ENCODE data around the gene UBR4.

Gene UBR4

DNA sequence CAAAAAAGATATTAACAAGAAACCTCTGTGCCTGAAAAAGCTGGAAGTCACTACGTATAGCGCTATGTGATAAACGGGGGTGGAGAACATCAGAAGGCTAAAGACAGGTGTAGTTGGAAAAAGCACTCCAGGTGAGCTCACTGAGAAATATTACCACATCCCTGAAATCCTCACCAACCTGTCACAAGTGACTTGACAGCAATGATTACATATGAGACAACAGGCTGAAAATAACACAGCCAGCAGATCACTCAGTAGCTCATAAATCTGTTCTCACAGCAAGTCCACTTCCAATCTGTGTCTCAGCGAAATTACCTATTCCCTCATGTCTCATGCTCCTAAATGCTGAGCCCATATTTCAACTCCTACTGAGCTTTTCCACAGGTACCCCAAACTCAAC is 120.5 kb downstream of the UBR4 start:
- Histone ChIP-seq H3K4me1 (ENCODE audit: control insufficient read depth in 5 of 5, insufficient read depth in 5 of 5, low read length in 5 of 5) (peaks cover 0 to 18% (median 6%) of the 10 kb centered on the region in 5 donors), H3K27me3 (ENCODE audit: control insufficient read depth in 5 of 5, insufficient read depth in 4 of 5, low read length in 5 of 5) (no peaks in the 10 kb centered on the region), H3K27ac (ENCODE audit: low read depth, low read length) (no peak overlapping the region), H3K9me3 (ENCODE audit: control insufficient read depth in 5 of 5, low read length in 5 of 5) (no peaks in the 10 kb centered on the region), H3K9ac (ENCODE audit: low read length in 5 of 5) (no peak overlapping the region), H3K4me3 (ENCODE audit: low read depth in 1 of 5, low read length in 5 of 5) (no peak overlapping the region), H3K36me3 (ENCODE audit: control insufficient read depth in 5 of 5, insufficient read depth in 5 of 5, low read length in 5 of 5) (peaks cover 24 to 97% (median 91%) of the 10 kb centered on the region in 5 donors)

DNA sequence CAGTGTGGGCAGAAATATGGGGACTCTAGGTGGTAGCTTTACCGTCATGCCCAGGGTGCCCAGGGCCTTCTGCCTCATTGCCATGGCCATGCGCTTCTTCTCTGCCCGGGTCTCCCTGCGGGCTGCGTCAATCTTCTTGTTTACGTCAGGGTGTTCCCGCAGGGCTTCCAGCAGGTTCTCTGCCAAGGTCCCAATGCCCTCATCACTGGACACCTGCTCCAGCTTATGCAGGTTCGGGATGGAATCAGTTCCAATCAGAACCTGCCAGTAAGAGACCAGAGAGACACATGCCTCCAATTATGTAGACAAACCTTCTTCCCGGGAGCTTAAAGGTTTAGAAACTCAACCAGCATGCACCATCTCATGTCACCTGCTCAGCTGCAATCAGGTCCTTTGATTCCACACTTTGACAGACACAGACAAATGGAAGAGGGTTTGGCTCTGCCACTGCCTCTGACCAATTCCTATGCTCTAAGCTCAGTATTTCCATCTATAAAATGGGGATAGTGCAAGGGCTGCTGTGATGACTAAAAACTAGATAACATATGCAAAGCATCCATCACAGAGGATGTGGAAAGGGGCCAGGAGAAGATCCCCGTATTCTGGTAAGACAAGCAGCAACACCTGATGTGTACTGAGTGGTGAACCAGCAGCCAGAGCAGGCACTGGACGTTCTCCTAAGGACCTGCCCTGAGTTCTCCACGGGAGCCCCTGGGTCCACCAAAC is 121.2 kb downstream of the UBR4 start:
- no peaks in the 10 kb centered on the region for H3K9me3 ChIP-seq (ENCODE audit: control insufficient read depth in 5 of 5, low read length in 5 of 5)
- peaks cover 19 to 97% (median 91%) of the 10 kb centered on the region in 5 donors for H3K36me3 ChIP-seq (ENCODE audit: control insufficient read depth in 5 of 5, insufficient read depth in 5 of 5, low read length in 5 of 5)

DNA sequence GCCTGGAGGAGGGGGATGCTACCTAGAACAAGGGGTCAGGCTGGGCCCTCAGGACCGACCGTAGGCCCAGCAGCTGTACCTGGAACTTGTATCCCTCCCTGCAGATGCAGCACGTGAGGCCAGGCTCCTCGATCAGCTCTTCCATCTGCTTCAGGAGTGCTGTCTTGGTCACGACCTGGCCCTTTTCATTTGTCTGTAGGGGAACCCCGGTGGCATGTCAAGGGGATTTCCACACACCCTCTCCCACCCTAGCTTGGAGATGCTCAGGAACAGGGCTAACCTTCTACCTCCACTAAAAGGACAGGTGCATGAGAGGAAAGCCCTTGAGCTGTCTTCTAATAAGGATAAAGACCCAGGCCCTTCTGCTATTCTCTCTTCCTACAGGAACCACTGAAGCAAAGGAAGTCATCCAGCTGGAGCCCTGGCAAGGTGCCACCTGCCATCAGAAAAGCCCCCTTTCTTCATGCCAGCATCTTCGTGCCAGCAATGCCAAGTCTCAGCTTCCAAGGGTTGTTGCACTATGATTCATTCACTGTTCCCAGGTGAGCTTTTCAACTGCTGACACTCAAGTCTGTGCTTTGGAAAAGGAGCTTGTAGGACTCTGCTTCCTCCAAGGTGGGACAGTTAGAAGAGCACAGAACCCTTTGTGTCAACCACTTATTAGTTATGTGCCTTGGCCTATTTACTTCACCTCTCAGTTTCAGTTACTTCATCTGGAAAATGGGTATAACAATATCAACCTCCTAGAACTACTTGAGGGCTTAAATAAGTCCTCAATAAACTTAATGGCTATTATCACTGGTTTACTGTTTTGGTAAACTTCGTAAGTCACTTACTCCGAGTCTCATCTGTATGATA is 122.1 kb downstream of the UBR4 start:
- Histone ChIP-seq H3K9me3 (ENCODE audit: control insufficient read depth in 5 of 5, low read length in 5 of 5) (no peaks in the 10 kb centered on the region), H3K4me3 (ENCODE audit: low read depth in 1 of 5, low read length in 5 of 5) (no peak overlapping the region), H3K4me1 (ENCODE audit: control insufficient read depth in 5 of 5, insufficient read depth in 5 of 5, low read length in 5 of 5) (peaks cover 0 to 18% (median 6%) of the 10 kb centered on the region in 5 donors), H3K36me3 (ENCODE audit: control insufficient read depth in 5 of 5, insufficient read depth in 5 of 5, low read length in 5 of 5) (peaks cover 18 to 97% (median 91%) of the 10 kb centered on the region in 5 donors), H3K27ac (ENCODE audit: low read depth, low read length) (no peak overlapping the region), H3K9ac (ENCODE audit: low read length in 5 of 5) (no peak overlapping the region), H3K27me3 (ENCODE audit: control insufficient read depth in 5 of 5, insufficient read depth in 4 of 5, low read length in 5 of 5) (no peaks in the 10 kb centered on the region)

More for the DNA sequence above, 121.2 kb downstream of the UBR4 start:
- Histone ChIP-seq H3K9ac (ENCODE audit: low read length in 5 of 5) (no peak overlapping the region), H3K27ac (ENCODE audit: low read depth, low read length) (no peak overlapping the region), H3K4me3 (ENCODE audit: low read depth in 1 of 5, low read length in 5 of 5) (no peak overlapping the region), H3K4me1 (ENCODE audit: control insufficient read depth in 5 of 5, insufficient read depth in 5 of 5, low read length in 5 of 5) (peaks cover 0 to 18% (median 6%) of the 10 kb centered on the region in 5 donors), H3K27me3 (ENCODE audit: control insufficient read depth in 5 of 5, insufficient read depth in 4 of 5, low read length in 5 of 5) (no peaks in the 10 kb centered on the region)

- Histone ChIP-seq H3K36me3 (ENCODE audit: control insufficient read depth in 5 of 5, insufficient read depth in 5 of 5, low read length in 5 of 5) (peaks cover 16 to 97% (median 91%) of the 10 kb centered on the region in 5 donors), H3K9me3 (ENCODE audit: control insufficient read depth in 5 of 5, low read length in 5 of 5) (no peaks in the 10 kb centered on the region), H3K27me3 (ENCODE audit: control insufficient read depth in 5 of 5, insufficient read depth in 4 of 5, low read length in 5 of 5) (no peaks in the 10 kb centered on the region), H3K4me3 (ENCODE audit: low read depth in 1 of 5, low read length in 5 of 5) (no peak overlapping the region), H3K9ac (ENCODE audit: low read length in 5 of 5) (no peak overlapping the region), H3K4me1 (ENCODE audit: control insufficient read depth in 5 of 5, insufficient read depth in 5 of 5, low read length in 5 of 5) (peaks cover 0 to 18% (median 6%) of the 10 kb centered on the region in 5 donors), H3K27ac (ENCODE audit: low read depth, low read length) (no peak overlapping the region)
Measured at GRCh38 chr1:19087017-19087736, 122.9 kb downstream of the UBR4 start.

GRCh38 chr1:19086176-19086875 is 123.7 kb downstream of the UBR4 start:
- Histone ChIP-seq H3K27me3 (ENCODE audit: control insufficient read depth in 5 of 5, insufficient read depth in 4 of 5, low read length in 5 of 5) (no peaks in the 10 kb centered on the region), H3K4me1 (ENCODE audit: control insufficient read depth in 5 of 5, insufficient read depth in 5 of 5, low read length in 5 of 5) (peaks cover 0 to 16% (median 11%) of the 10 kb centered on the region in 5 donors), H3K27ac (ENCODE audit: low read depth, low read length) (no peak overlapping the region), H3K4me3 (ENCODE audit: low read depth in 1 of 5, low read length in 5 of 5) (no peak overlapping the region), H3K36me3 (ENCODE audit: control insufficient read depth in 5 of 5, insufficient read depth in 5 of 5, low read length in 5 of 5) (peaks cover 16 to 97% (median 91%) of the 10 kb centered on the region in 5 donors), H3K9ac (ENCODE audit: low read length in 5 of 5) (no peak overlapping the region), H3K9me3 (ENCODE audit: control insufficient read depth in 5 of 5, low read length in 5 of 5) (no peaks in the 10 kb centered on the region)

DNA sequence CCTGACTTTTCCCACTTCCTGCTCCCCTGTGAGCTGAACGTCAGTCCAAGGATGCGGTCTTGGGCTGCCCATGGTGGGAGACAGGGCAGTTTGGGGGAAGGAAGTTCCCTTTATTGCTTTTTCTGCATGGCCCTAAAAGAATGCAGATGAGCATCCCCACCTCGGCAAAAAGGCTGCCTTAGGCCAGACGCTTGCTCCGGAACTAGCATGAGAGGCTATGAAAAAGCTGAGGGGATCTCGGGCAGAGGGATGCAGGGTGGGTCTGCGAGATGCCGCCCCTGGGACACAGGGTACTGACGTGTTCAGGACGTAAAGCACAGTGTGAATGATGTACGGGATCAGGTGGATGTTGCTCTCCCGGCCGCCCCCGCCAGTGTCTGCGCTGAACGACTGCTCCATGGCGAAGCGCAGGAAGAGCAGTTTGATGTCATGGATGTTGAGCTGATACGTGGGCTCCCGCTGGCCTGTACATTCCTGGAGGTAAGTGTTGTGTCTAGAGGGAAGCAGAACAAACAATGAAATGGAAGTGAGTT is 125.8 kb downstream of the UBR4 start:
- Histone ChIP-seq H3K27me3 (ENCODE audit: control insufficient read depth in 5 of 5, insufficient read depth in 4 of 5, low read length in 5 of 5) (no peaks in the 10 kb centered on the region), H3K4me1 (ENCODE audit: control insufficient read depth in 5 of 5, insufficient read depth in 5 of 5, low read length in 5 of 5) (peaks cover 0 to 18% (median 12%) of the 10 kb centered on the region in 5 donors), H3K36me3 (ENCODE audit: control insufficient read depth in 5 of 5, insufficient read depth in 5 of 5, low read length in 5 of 5) (peaks cover 9 to 99% (median 99%) of the 10 kb centered on the region in 5 donors), H3K4me3 (ENCODE audit: low read depth in 1 of 5, low read length in 5 of 5) (no peak overlapping the region), H3K27ac (ENCODE audit: low read depth, low read length) (no peak overlapping the region), H3K9me3 (ENCODE audit: control insufficient read depth in 5 of 5, low read length in 5 of 5) (no peaks in the 10 kb centered on the region), H3K9ac (ENCODE audit: low read length in 5 of 5) (no peak overlapping the region)

- no peak overlapping the region for H3K9ac ChIP-seq (ENCODE audit: low read length in 5 of 5)
- no peak overlapping the region for H3K4me3 ChIP-seq (ENCODE audit: low read depth in 1 of 5, low read length in 5 of 5)
- H3K36me3 ChIP-seq (ENCODE audit: control insufficient read depth in 5 of 5, insufficient read depth in 5 of 5, low read length in 5 of 5) = peaks cover 5 to 99% (median 98%) of the 10 kb centered on the region in 5 donors
- no peak overlapping the region for H3K27ac ChIP-seq (ENCODE audit: low read depth, low read length)
- H3K4me1 ChIP-seq (ENCODE audit: control insufficient read depth in 5 of 5, insufficient read depth in 5 of 5, low read length in 5 of 5) = peaks cover 0 to 18% (median 12%) of the 10 kb centered on the region in 5 donors
- H3K27me3 ChIP-seq (ENCODE audit: control insufficient read depth in 5 of 5, insufficient read depth in 4 of 5, low read length in 5 of 5) = no peaks in the 10 kb centered on the region
- H3K9me3 ChIP-seq (ENCODE audit: control insufficient read depth in 5 of 5, low read length in 5 of 5) = no peaks in the 10 kb centered on the region
Measured at GRCh38 chr1:19083081-19083480, 127.0 kb downstream of the UBR4 start.

- peak overlapping the region in 2 of 5 donors; percentile 33 to 40 for H3K9ac ChIP-seq (ENCODE audit: low read length in 5 of 5)
- no peaks in the 10 kb centered on the region for H3K9me3 ChIP-seq (ENCODE audit: control insufficient read depth in 5 of 5, low read length in 5 of 5)
- peaks cover 0 to 18% (median 12%) of the 10 kb centered on the region in 5 donors for H3K4me1 ChIP-seq (ENCODE audit: control insufficient read depth in 5 of 5, insufficient read depth in 5 of 5, low read length in 5 of 5)
- peaks cover 5 to 99% (median 97%) of the 10 kb centered on the region in 5 donors for H3K36me3 ChIP-seq (ENCODE audit: control insufficient read depth in 5 of 5, insufficient read depth in 5 of 5, low read length in 5 of 5)
- peak overlapping the region; percentile 43 for H3K27ac ChIP-seq (ENCODE audit: low read depth, low read length)
- H3K27me3 ChIP-seq (ENCODE audit: control insufficient read depth in 5 of 5, insufficient read depth in 4 of 5, low read length in 5 of 5) = no peaks in the 10 kb centered on the region
- H3K4me3 ChIP-seq (ENCODE audit: low read depth in 1 of 5, low read length in 5 of 5) = peak overlapping the region; percentile 4 to 50 (median 30)
Measured at GRCh38 chr1:19081218-19081893, 128.7 kb downstream of the UBR4 start.

GRCh38 chr1:19080721-19081120 is 129.3 kb downstream of the UBR4 start:
- peaks cover 0 to 18% (median 12%) of the 10 kb centered on the region in 5 donors for H3K4me1 ChIP-seq (ENCODE audit: control insufficient read depth in 5 of 5, insufficient read depth in 5 of 5, low read length in 5 of 5)
- H3K9ac ChIP-seq (ENCODE audit: low read length in 5 of 5) = peak overlapping the region in 2 of 5 donors; percentile 4 to 40
- peak overlapping the region in 3 of 5 donors; percentile 30 to 50 (median 40) for H3K4me3 ChIP-seq (ENCODE audit: low read depth in 1 of 5, low read length in 5 of 5)
- peaks cover 5 to 99% (median 98%) of the 10 kb centered on the region in 5 donors for H3K36me3 ChIP-seq (ENCODE audit: control insufficient read depth in 5 of 5, insufficient read depth in 5 of 5, low read length in 5 of 5)
- no peaks in the 10 kb centered on the region for H3K9me3 ChIP-seq (ENCODE audit: control insufficient read depth in 5 of 5, low read length in 5 of 5)
- H3K27me3 ChIP-seq (ENCODE audit: control insufficient read depth in 5 of 5, insufficient read depth in 4 of 5, low read length in 5 of 5) = no peaks in the 10 kb centered on the region
- H3K27ac ChIP-seq (ENCODE audit: low read depth, low read length) = peak overlapping the region; percentile 43

Measured in subcutaneous abdominal adipose tissue (tissue), 5 donors.